ENCODE measurements around the gene ESR2. TPM values are rescaled to one million over a fixed set of nuclear protein-coding genes. Genes with fewer than 3 reads are reported as not detected.

ESR2 gene
- total and polyA plus RNA-seq, 2 donors (not counting 3 experiments of a cell fraction or from before 2014, with no cell fraction given) = 0.10 to 0.58 TPM

DNA sequence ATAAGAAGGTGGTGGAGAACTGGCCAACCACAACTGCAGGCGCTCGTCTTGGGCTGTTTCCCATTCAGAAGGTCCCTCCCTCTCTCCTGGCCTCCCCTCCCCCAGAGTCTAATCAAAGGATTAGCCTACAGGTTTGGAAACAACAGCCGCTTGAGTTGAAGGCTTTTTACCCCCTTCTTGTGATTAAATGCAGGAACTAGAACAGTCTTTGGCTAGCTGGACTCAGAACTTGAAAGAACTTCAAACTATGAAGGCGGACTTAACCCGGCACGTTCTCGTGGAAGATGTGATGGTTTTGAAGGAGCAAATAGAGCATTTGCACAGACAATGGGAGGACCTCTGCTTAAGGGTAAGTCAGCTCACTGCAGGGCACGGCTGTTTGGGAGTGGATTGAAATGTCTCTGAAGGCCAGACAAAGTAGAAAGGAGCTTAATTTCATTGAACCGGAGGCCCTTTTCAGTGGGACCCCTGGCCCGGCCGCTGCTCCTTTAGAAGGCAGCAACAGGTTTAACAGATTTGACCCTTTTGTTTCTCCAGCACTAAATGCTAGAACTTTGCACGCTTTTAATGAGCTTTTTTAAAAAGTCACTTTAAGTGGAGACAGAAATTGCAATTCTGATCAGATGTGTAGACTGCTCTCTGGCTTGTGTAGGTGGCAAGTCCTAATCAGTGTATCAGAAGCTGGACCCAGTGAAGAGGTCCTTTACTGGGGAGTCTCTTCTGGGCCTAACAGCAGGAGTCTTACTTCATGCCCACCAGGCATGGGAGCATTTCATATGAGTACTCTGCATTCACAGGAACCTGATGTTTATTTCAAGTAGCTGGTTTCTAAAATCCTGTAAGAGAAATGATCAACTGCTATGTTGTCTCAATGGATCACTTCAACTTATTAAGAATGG, 107.7 kb downstream of the ESR2 start:
- TF ChIP-seq GATA2 (IDR thresholded peaks at IDR 0.05; ENCODE audit: insufficient read depth, insufficient read length, low read depth, low read length) = no peak
- TF ChIP-seq, protein P1, sequence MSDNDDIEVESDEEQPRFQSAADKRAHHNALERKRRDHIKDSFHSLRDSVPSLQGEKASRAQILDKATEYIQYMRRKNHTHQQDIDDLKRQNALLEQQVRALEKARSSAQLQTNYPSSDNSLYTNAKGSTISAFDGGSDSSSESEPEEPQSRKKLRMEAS (IDR thresholded peaks at IDR 0.05; ENCODE audit: insufficient read depth, insufficient read length) = no peak
- TF ChIP-seq MYC (IDR thresholded peaks at IDR 0.05; ENCODE audit: low read depth, low read length) = no peak
- no peak for TF ChIP-seq FOS (IDR thresholded peaks at IDR 0.05; ENCODE audit: borderline replicate concordance, insufficient read depth, low read length)
- TF ChIP-seq EZH2 (IDR thresholded peaks at IDR 0.05; ENCODE audit: borderline replicate concordance, low read depth, low read length, severe bottlenecking) = no peak
- FAIRE-seq = no peak

DNA sequence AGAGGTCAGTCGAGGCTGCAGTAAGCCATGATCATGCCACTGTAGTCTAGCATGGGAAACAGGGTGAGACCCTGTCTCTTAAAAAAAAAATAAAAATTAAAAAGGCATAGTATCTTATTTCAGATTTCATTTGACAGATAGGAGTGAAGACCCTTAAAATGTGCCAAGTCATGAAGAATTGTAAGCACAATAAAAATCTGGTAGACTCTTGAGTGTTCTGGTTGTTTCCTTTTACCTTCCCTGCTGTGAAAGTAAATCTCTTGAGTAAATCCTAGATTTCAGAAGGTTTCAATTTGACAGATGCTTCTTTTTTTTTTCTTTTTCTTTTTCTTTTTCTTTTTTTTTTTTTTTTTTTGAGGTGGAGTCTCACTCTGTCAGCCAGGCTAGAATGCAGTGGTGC, 109.0 kb downstream of the ESR2 start:
- Histone ChIP-seq H3K9me3 (replicated peaks; ENCODE audit: control insufficient read depth, insufficient read depth, low read length) (no peaks in the 10 kb centered on the region), H2AFZ (ENCODE audit: low read depth, low read length) (no peak overlapping the region), H3K79me2 (ENCODE audit: control insufficient read depth, insufficient read depth, low read length) (no peaks in the 10 kb centered on the region), H4K20me1 (replicated peaks; ENCODE audit: control insufficient read depth, extremely low read depth, insufficient read depth, low read length) (no peaks in the 10 kb centered on the region), H3K4me2 (ENCODE audit: insufficient read depth, low read length) (no peak overlapping the region), H3K36me3 (ENCODE audit: control insufficient read depth in 2 of 2, extremely low read depth in 1 of 2, insufficient read depth in 2 of 2, low read length in 2 of 2) (peaks cover 0 to 2% of the 10 kb centered on the region in 2 experiments), H3K4me1 (ENCODE audit: control insufficient read depth, extremely low read depth, insufficient read depth, low read length) (no peaks in the 10 kb centered on the region), H3K4me3 (replicated peaks in 1 of 3; ENCODE audit: insufficient read depth in 1 of 3, low read depth in 1 of 3, low read length in 3 of 3) (no peak overlapping the region), H3K27ac (ENCODE audit: insufficient read depth, low read depth, low read length) (no peak overlapping the region), H3K27me3 (ENCODE audit: control insufficient read depth in 2 of 2, insufficient read depth in 2 of 2, low read length in 2 of 2) (no peaks in the 10 kb centered on the region), H3K9me1 (replicated peaks; ENCODE audit: control insufficient read depth, extremely low read depth, insufficient read depth, low read length) (no peaks in the 10 kb centered on the region), H3K9ac (replicated peaks; ENCODE audit: extremely low read depth, insufficient read depth, low read length) (no peak overlapping the region)
- POLR2A ChIA-PET = no interaction called here
- BruUV-seq (replicated peaks) = no TSS peak
- CTCF ChIA-PET = interaction anchor here (1.1 to 2.0 kb wide), 2 partner anchors 16 to 110 kb away, joined by 3 to 7 read pairs; no protein-coding TSS in a partner anchor
- intact Hi-C loops (cut with micrococcal nuclease) = no loop called here
- no peak for FAIRE-seq
- dilution Hi-C loops (cut with MboI; ENCODE audit: extremely low pct_ligation_motif_present, low sequenced_read_pairs) = no loop called here
- TF ChIP-seq POLR2AphosphoS5 (IDR thresholded peaks at IDR 0.05; ENCODE audit: insufficient read depth, low read depth, low read length) = no peak
- no peak for TF ChIP-seq GATA2 (IDR thresholded peaks at IDR 0.05; ENCODE audit: insufficient read depth, insufficient read length, low read depth, low read length)
- no peak for DNase-seq (ENCODE audit: low read depth, low spot score)

More for the DNA sequence above, 107.7 kb downstream of the ESR2 start:
- Histone ChIP-seq H3K4me2 (ENCODE audit: insufficient read depth, low read length) (no peak overlapping the region), H3K27me3 (ENCODE audit: control insufficient read depth in 2 of 2, insufficient read depth in 2 of 2, low read length in 2 of 2) (no peaks in the 10 kb centered on the region), H2AFZ (ENCODE audit: low read depth, low read length) (no peak overlapping the region), H3K27ac (ENCODE audit: insufficient read depth, low read depth, low read length) (no peak overlapping the region), H3K4me1 (ENCODE audit: control insufficient read depth, extremely low read depth, insufficient read depth, low read length) (no peaks in the 10 kb centered on the region), H3K36me3 (ENCODE audit: control insufficient read depth in 2 of 2, extremely low read depth in 1 of 2, insufficient read depth in 2 of 2, low read length in 2 of 2) (peaks cover 0 to 3% of the 10 kb centered on the region in 2 experiments), H3K79me2 (ENCODE audit: control insufficient read depth, insufficient read depth, low read length) (no peaks in the 10 kb centered on the region), H3K9ac (replicated peaks; ENCODE audit: extremely low read depth, insufficient read depth, low read length) (no peak overlapping the region), H3K9me3 (replicated peaks; ENCODE audit: control insufficient read depth, insufficient read depth, low read length) (no peaks in the 10 kb centered on the region), H3K9me1 (replicated peaks; ENCODE audit: control insufficient read depth, extremely low read depth, insufficient read depth, low read length) (no peaks in the 10 kb centered on the region), H4K20me1 (replicated peaks; ENCODE audit: control insufficient read depth, extremely low read depth, insufficient read depth, low read length) (no peaks in the 10 kb centered on the region), H3K4me3 (replicated peaks in 1 of 3; ENCODE audit: insufficient read depth in 1 of 3, low read depth in 1 of 3, low read length in 3 of 3) (no peak overlapping the region)
- BruUV-seq (replicated peaks) = no TSS peak
- dilution Hi-C loops (cut with MboI; ENCODE audit: extremely low pct_ligation_motif_present, low sequenced_read_pairs) = no loop called here
- ChIA-PET POLR2A (no interaction called here), CTCF (interaction anchor here (1.2 to 2.0 kb wide), 4 partner anchors 10 to 117 kb away, joined by 4 to 7 read pairs (median 6); no protein-coding TSS in a partner anchor)
- DNase-seq (ENCODE audit: low read depth, low spot score) = no peak
- intact Hi-C loops (cut with micrococcal nuclease) = no loop called here
